Measurements from ENCODE around the gene PARP6. TPM values are rescaled to one million over a fixed set of nuclear protein-coding genes. Genes with fewer than 3 reads are reported as not detected.
A peak's percentile ranks its signal among the peaks of the same experiment; 100 is the strongest.

PARP6 gene
- total and polyA plus RNA-seq, 7 donors: 46.1 to 83.2 (median 63.0) TPM

- DNase-seq (no peak), ATAC-seq (no peak)
- H3K4me3 ChIP-seq: no peak overlapping the region
- no peaks in the 10 kb centered on the region for H3K4me1 ChIP-seq
- TF ChIP-seq CTCF (IDR thresholded peaks at IDR 0.05): no peak
- H3K27ac ChIP-seq: no peak overlapping the region
- WGBS, 3 donors: 59 to 65% (median 62%) methylated on average over 6 of the region's 6 CpGs
- H3K27me3 ChIP-seq (ENCODE audit: insufficient read depth in 3 of 3, low read length in 2 of 3): no peaks in the 10 kb centered on the region
- no peaks in the 10 kb centered on the region for H3K36me3 ChIP-seq (ENCODE audit: insufficient read depth in 1 of 2, low read depth in 1 of 2)
- intact Hi-C loops (cut with DNase I): no loop called here
- no peaks in the 10 kb centered on the region for H3K9me3 ChIP-seq
Measured at GRCh38 chr15:72315706-72316370, 43.5 kb upstream of the PARP6 start.

- intact Hi-C loops (cut with DNase I): no loop called here
- no peak for TF ChIP-seq CTCF (IDR thresholded peaks at IDR 0.05)
- no peak for DNase-seq
- H3K27me3 ChIP-seq (ENCODE audit: insufficient read depth in 3 of 3, low read length in 2 of 3): no peaks in the 10 kb centered on the region
- WGBS, 3 donors: 83 to 92% (median 90%) methylated on average over 2 of the region's 2 CpGs
- no peak overlapping the region for H3K4me3 ChIP-seq
- no peaks in the 10 kb centered on the region for H3K4me1 ChIP-seq
- ATAC-seq: no peak
- no peak overlapping the region for H3K27ac ChIP-seq
- no peaks in the 10 kb centered on the region for H3K9me3 ChIP-seq
- H3K36me3 ChIP-seq (ENCODE audit: insufficient read depth in 1 of 2, low read depth in 1 of 2): no peaks in the 10 kb centered on the region
Measured at GRCh38 chr15:72313881-72314280, 41.5 kb upstream of the PARP6 start.

GRCh38 chr15:72313448-72313840, 41.1 kb upstream of the PARP6 start:
- H3K36me3 ChIP-seq (ENCODE audit: insufficient read depth in 1 of 2, low read depth in 1 of 2): no peaks in the 10 kb centered on the region
- TF ChIP-seq CTCF (IDR thresholded peaks at IDR 0.05): no peak
- intact Hi-C loops (cut with DNase I): no loop called here
- H3K27ac ChIP-seq: no peak overlapping the region
- WGBS, 3 donors: 70 to 81% (median 75%) methylated on average over 2 of the region's 2 CpGs
- no peaks in the 10 kb centered on the region for H3K27me3 ChIP-seq (ENCODE audit: insufficient read depth in 3 of 3, low read length in 2 of 3)
- no peak overlapping the region for H3K4me3 ChIP-seq
- DNase-seq (no peak), ATAC-seq (no peak)
- no peaks in the 10 kb centered on the region for H3K9me3 ChIP-seq
- H3K4me1 ChIP-seq: no peaks in the 10 kb centered on the region

DNA sequence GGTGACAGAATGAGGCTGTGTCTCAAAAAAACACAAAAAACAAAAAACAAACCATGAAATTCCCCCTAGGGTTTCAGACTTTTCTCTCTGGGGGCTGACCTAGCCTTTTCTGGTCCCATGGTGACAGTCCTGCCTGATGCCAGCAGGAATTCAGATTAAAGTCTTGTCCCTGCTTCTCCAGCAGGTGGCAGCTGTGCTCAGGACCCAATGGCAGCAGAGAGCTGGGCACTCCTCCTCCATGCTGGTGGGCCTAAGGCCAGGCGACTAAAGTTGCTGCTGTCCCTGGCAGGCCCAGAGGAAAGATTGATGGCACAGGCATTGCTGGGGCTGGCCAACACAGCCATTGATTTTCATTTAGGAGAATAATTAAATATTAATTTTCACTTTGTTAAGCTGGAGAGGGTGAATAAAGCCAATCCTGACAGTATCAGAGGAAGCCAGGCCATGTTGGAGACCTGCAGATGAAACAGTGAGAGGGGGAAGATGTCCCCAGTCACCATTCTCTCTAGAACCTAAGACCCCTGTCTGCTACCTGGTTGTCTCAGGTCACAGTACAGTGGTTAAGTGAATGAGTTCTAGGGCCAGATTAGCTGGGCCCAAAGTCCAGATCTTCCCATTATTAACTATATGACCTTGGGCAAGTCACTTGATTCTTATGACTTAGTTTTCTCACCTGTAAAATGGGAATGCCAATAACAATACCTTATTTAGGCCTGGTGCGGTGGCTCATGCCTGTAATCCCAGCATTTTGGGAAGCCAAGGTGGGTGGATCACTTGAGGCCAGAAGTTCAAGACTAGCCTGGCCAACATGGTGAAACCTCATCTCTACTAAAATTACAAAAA, 40.5 kb upstream of the PARP6 start:
- no peaks in the 10 kb centered on the region for H3K9me3 ChIP-seq
- peak; percentile 79 to 91 (median 90) for ATAC-seq
- no peaks in the 10 kb centered on the region for H3K36me3 ChIP-seq (ENCODE audit: insufficient read depth in 1 of 2, low read depth in 1 of 2)
- DNase-seq: peak; percentile 50 to 79
- H3K4me1 ChIP-seq: no peaks in the 10 kb centered on the region
- intact Hi-C loops (cut with DNase I): no loop called here
- H3K4me3 ChIP-seq: no peak overlapping the region
- H3K27ac ChIP-seq: no peak overlapping the region
- 49 to 55% (median 50%) methylated on average over 2 of the region's 2 CpGs for WGBS, 3 donors
- H3K27me3 ChIP-seq (ENCODE audit: insufficient read depth in 3 of 3, low read length in 2 of 3): no peaks in the 10 kb centered on the region
- peak; percentile 52 for TF ChIP-seq CTCF (IDR thresholded peaks at IDR 0.05)
